Measurements from ENCODE around the gene YJU2.

YJU2 gene

DNA sequence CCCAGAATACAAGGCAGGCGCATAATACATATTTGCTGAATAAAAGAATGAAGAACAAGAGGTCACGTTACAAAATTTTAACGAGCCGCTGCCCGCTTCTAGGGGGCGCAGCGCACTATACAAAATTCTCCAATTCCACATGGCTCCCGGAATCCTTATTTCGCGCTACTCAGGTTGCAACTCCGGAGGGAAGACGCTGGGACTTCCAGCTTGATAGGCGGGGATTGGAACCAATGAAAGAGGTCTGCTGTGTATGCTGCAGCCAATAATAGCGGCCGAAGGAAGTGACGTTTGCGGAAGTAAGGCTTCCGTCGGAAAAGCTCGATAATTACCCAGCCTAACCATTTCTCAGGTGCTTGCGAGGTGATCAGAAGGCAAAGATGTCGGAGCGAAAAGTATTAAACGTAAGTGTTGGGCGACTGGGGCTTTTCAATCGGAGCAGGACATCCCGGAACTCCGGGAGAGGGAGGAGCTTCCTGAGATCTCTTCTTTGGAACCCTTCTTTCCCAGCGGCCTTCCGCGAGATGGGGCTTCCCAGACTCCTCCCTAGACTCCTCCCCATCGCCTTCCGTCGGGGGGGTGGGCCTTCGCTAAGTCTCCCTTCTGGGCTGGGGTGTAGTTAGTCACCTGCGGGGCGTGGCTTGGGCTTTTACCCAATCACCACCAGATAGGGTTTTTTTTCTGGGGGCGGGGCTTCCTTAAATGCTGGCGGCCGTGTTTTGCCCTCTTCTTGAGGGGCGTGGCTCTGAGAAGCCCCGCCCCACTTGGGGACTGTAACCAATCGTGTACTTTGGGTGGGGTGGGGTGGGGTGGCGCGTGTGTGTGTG, at the start of gene YJU2:
TSS of gene YJU2 (plus strand) at position 314 of the 827 bp plus-strand sequence. CDS start at position 381, 67 bp downstream.
- Mint-ChIP-seq H3K36me3 (ENCODE audit: low read depth) (peaks cover 29% of the 10 kb centered on the region), H3K4me1 (peaks cover 18% of the 10 kb centered on the region), H3K9me3 (peaks cover 2% of the 10 kb centered on the region), H3K27ac (peak within 1 kb of the TSS; percentile 100), H3K4me3 (peak within 1 kb of the TSS; percentile 99), H3K27me3 (peaks cover 3% of the 10 kb centered on the region)
- ATAC-seq, result peak; percentile 94
- DNase-seq, result peak; percentile 98

DNA sequence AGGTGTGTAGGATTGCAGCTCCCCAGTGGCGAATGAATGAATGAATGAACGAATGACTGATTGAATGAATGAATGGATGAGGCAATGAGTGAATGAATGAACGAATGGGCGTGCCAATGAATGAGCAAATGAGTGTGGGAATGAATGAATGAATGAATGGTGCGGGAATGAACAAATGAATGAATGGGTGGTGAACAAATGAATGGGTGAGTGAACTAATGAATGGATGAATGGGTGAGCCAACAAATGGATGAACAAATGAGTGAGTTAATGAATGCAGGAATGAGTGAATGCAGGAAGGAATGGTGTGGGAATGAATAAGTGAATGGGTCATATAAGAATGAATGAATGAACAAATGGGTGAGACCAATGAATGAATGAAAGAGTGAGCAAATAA, 49.7 kb upstream of the YJU2 start:
- peaks cover 9% of the 10 kb centered on the region for H3K9me3 Mint-ChIP-seq
- no peak overlapping the region for H3K27ac Mint-ChIP-seq
- H3K36me3 Mint-ChIP-seq (ENCODE audit: low read depth), result peaks cover 5% of the 10 kb centered on the region
- ATAC-seq, result no peak
- H3K4me3 Mint-ChIP-seq, result no peak overlapping the region
- peaks cover 49% of the 10 kb centered on the region for H3K27me3 Mint-ChIP-seq
- H3K4me1 Mint-ChIP-seq, result peaks cover 9% of the 10 kb centered on the region
- DNase-seq, result no peak

GRCh38 chr19:4197625-4198466, 49.0 kb upstream of the YJU2 start:
- DNase-seq (peak; percentile 25), ATAC-seq (no peak)
- peaks cover 9% of the 10 kb centered on the region for H3K9me3 Mint-ChIP-seq
- H3K4me3 Mint-ChIP-seq, result no peak overlapping the region
- H3K4me1 Mint-ChIP-seq, result peaks cover 9% of the 10 kb centered on the region
- H3K36me3 Mint-ChIP-seq (ENCODE audit: low read depth), result peaks cover 5% of the 10 kb centered on the region
- peaks cover 49% of the 10 kb centered on the region for H3K27me3 Mint-ChIP-seq
- no peak overlapping the region for H3K27ac Mint-ChIP-seq

- Mint-ChIP-seq H3K36me3 (ENCODE audit: low read depth) (peaks cover 5% of the 10 kb centered on the region), H3K4me3 (no peak overlapping the region)
These were observed 48.3 kb upstream of the YJU2 start for GRCh38 chr19:4198467-4199126.

GRCh38 chr19:4199699-4200293, 47.1 kb upstream of the YJU2 start:
- ATAC-seq (no peak), DNase-seq (no peak)
- peaks cover 12% of the 10 kb centered on the region for H3K4me1 Mint-ChIP-seq
- no peak overlapping the region for H3K27ac Mint-ChIP-seq
- H3K27me3 Mint-ChIP-seq, result peaks cover 43% of the 10 kb centered on the region
- peaks cover 5% of the 10 kb centered on the region for H3K36me3 Mint-ChIP-seq (ENCODE audit: low read depth)
- H3K9me3 Mint-ChIP-seq, result peaks cover 9% of the 10 kb centered on the region
- H3K4me3 Mint-ChIP-seq, result no peak overlapping the region

More at GRCh38 chr19:4198467-4199126, 48.3 kb upstream of the YJU2 start:
- Mint-ChIP-seq H3K27ac (no peak overlapping the region), H3K4me1 (peaks cover 9% of the 10 kb centered on the region), H3K9me3 (peaks cover 9% of the 10 kb centered on the region), H3K27me3 (peaks cover 46% of the 10 kb centered on the region)
- ATAC-seq, result no peak
- DNase-seq, result no peak

- Mint-ChIP-seq H3K9me3 (peaks cover 9% of the 10 kb centered on the region), H3K27me3 (peaks cover 34% of the 10 kb centered on the region), H3K4me3 (no peak overlapping the region), H3K27ac (no peak overlapping the region), H3K4me1 (peaks cover 12% of the 10 kb centered on the region), H3K36me3 (ENCODE audit: low read depth) (peaks cover 5% of the 10 kb centered on the region)
- no peak for ATAC-seq
- no peak for DNase-seq
These were observed 45.8 kb upstream of the YJU2 start for GRCh38 chr19:4200940-4201542.

DNA sequence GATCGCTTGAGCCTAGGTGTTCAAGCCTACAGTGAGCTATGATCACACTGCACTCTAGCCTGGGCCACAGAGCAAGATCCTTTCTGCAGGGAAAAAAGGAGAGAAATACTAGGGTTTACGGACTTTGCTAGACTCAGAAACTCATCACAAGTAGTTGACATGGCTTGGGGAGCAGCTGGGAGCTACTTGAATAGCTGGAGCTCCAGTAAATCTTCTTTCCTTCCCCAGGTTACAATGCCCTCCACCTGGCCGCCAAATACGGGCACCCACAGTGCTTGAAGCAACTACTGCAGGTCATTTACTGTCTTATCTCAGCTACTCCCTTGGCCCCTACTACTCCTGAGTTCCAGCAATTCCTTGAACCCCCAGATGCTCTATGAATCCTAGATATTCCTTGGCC, 45.1 kb upstream of the YJU2 start:
- H3K4me3 Mint-ChIP-seq, result no peak overlapping the region
- H3K27me3 Mint-ChIP-seq, result peaks cover 27% of the 10 kb centered on the region
- peaks cover 5% of the 10 kb centered on the region for H3K36me3 Mint-ChIP-seq (ENCODE audit: low read depth)
- H3K4me1 Mint-ChIP-seq, result peaks cover 12% of the 10 kb centered on the region
- H3K9me3 Mint-ChIP-seq, result peaks cover 9% of the 10 kb centered on the region
- ATAC-seq (no peak), DNase-seq (no peak)
- H3K27ac Mint-ChIP-seq, result no peak overlapping the region

DNA sequence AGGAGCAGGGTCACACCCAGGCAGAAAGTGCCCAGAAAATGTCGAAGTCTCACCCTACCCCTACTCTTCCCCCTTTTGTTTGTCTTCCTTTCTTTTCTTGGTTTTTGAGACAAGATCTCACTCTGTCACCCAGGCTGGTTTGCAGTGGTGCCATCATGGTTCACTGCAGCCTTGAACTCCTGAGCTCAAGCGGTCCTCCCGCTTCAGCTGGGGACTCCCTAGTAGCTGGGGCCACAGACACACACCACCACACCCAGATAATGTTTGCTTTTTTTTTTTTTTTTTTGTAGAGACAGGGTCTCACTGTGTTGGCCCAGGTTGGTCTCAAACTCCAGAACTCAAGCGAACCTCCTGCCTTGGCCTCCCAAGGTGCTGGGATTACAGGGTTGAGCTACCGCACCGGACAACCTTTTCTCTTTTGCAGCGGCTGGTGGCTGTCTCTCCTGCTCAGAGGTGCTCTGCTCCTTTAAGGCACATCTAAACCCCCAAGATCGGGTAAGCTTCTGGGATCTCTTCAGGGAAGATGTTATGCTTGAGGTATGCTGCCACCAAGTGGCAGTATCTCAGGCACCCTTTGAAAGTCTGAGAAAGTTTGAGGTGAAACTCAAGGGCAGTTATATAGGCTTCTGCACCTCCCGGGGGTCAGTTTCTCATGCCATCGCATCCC, 39.9 kb upstream of the YJU2 start:
- H3K27ac Mint-ChIP-seq, result no peak overlapping the region
- H3K4me3 Mint-ChIP-seq, result no peak overlapping the region
- peaks cover 3% of the 10 kb centered on the region for H3K27me3 Mint-ChIP-seq
- H3K9me3 Mint-ChIP-seq, result no peaks in the 10 kb centered on the region
- no peaks in the 10 kb centered on the region for H3K36me3 Mint-ChIP-seq (ENCODE audit: low read depth)
- ATAC-seq (no peak), DNase-seq (no peak)
- peaks cover 3% of the 10 kb centered on the region for H3K4me1 Mint-ChIP-seq

GRCh38 chr19:4208385-4209094, 38.3 kb upstream of the YJU2 start:
- Mint-ChIP-seq H3K4me1 (peaks cover 3% of the 10 kb centered on the region), H3K4me3 (no peak overlapping the region), H3K9me3 (no peaks in the 10 kb centered on the region), H3K27me3 (peaks cover 3% of the 10 kb centered on the region), H3K27ac (no peak overlapping the region), H3K36me3 (ENCODE audit: low read depth) (no peaks in the 10 kb centered on the region)
- ATAC-seq, result no peak
- no peak for DNase-seq

DNA sequence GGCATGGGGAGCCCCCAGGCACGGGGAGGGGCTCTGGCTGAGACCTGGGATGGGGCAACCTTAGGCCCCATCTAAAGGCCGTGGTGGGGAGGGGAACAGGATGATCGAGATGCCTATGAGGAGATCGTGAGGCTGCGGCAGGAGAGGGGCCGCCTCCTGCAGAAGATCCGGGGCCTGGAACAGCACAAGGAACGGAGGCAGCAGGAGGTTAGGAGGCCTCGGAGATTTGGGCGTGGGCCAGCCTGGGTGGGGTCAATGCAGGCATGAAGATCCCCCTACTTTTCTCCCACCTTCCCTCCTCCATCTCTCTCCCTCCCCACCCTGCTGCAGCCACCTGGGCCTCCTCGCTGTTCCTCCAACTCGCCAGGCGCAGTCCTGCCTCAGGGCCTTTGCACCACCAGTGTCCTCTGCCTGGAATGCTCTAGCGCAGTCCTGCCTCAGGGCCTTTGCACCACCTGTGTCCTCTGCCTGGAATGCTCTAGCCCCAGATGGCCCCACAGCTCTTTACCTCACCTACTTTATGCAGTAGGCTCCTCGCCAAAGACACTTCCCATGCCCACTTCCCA, 36.6 kb upstream of the YJU2 start:
- no peak overlapping the region for H3K4me3 Mint-ChIP-seq
- H3K36me3 Mint-ChIP-seq (ENCODE audit: low read depth), result no peaks in the 10 kb centered on the region
- DNase-seq (no peak), ATAC-seq (no peak)
- no peak overlapping the region for H3K27ac Mint-ChIP-seq
- peaks cover 4% of the 10 kb centered on the region for H3K4me1 Mint-ChIP-seq
- H3K9me3 Mint-ChIP-seq, result no peaks in the 10 kb centered on the region
- no peaks in the 10 kb centered on the region for H3K27me3 Mint-ChIP-seq

DNA sequence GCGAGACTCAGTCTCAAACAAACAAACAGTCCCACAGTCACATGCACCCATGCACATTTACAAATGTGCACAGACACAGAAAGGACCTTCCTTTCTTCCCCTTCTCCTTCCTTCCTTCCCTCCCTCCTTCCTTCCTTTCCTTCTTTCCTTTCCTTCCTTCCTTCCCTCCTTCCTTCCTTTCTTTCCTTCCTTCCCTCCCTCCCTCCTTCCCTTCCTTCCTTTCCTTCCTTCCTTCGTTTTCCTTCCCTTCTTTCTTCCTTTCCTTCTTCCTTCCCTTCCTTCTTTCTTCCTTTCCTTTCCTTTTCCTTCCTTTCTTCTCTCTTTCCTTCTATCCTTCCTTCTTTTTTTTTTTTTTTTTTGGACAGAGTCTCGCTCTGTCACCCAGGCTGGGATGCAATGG, 33.8 kb upstream of the YJU2 start:
- Mint-ChIP-seq H3K27me3 (no peaks in the 10 kb centered on the region), H3K27ac (no peak overlapping the region), H3K9me3 (peaks cover 5% of the 10 kb centered on the region), H3K4me3 (no peak overlapping the region), H3K36me3 (ENCODE audit: low read depth) (no peaks in the 10 kb centered on the region), H3K4me1 (peaks cover 4% of the 10 kb centered on the region)
- DNase-seq (no peak), ATAC-seq (no peak)

- ATAC-seq (no peak), DNase-seq (no peak)
- H3K27ac Mint-ChIP-seq, result no peak overlapping the region
- H3K9me3 Mint-ChIP-seq, result peaks cover 5% of the 10 kb centered on the region
- H3K4me1 Mint-ChIP-seq, result peaks cover 4% of the 10 kb centered on the region
- no peaks in the 10 kb centered on the region for H3K36me3 Mint-ChIP-seq (ENCODE audit: low read depth)
- no peaks in the 10 kb centered on the region for H3K27me3 Mint-ChIP-seq
- H3K4me3 Mint-ChIP-seq, result no peak overlapping the region
These were observed 31.1 kb upstream of the YJU2 start for GRCh38 chr19:4215807-4216206.

DNA sequence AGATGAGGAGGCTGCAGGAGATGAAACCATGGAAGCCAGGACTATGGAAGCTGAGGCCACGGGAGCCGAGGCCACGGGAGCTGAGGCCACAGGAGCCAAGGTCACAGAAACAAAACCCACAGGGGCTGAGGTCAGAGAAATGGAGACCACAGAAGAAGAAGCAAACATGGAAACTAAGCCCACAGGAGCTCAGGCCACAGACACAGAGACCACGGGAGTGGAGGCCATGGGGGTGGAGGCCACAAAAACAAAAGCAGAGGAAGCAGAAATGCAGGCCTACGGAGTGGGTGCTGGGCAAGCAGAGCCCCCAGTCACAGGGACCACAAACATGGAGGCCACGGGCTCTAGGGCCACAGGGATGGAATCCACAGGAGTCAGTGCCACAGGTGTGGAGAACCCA, 30.0 kb upstream of the YJU2 start:
- DNase-seq, result no peak
- peaks cover 4% of the 10 kb centered on the region for H3K4me1 Mint-ChIP-seq
- no peak overlapping the region for H3K4me3 Mint-ChIP-seq
- H3K27ac Mint-ChIP-seq, result no peak overlapping the region
- no peaks in the 10 kb centered on the region for H3K36me3 Mint-ChIP-seq (ENCODE audit: low read depth)
- no peaks in the 10 kb centered on the region for H3K27me3 Mint-ChIP-seq
- no peak for ATAC-seq
- H3K9me3 Mint-ChIP-seq, result peaks cover 5% of the 10 kb centered on the region

Measured in activated naive CD8-positive, alpha-beta T cell treated with anti-CD3 and anti-CD28 coated beads, Interleukin-2, amount 50 U/mL, for 24 hours (primary cell).